Kidney tubule cell (primary cell): ENCODE results near the gene UST.

Source experiments
- DNase-seq: peaks from one replicate; pipeline ENCODE4 v3.0.0-alpha.2; 2018; ENCODE audit warnings: low spot score

UST gene

DNA sequence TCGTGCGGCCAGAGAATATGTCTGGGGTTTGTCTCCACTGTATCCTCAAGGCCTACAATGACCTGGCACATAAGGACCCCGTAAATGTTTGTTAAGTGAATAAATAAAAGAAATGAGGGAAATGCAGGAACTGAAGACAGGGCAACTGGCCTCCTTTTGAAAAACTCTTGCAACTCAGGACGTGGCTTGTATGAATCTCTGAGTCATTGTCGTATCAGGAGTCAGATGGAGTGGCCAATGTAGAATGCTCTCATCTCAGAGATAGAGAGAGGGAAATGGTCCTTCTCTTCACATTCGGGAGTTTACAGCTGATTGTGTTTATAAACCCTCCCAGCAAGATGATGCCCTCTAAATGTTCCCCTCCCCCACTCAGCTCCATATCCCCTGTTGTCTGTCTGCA lies 57.1 kb downstream of the UST start:
- DNase-seq, result no peak

DNA sequence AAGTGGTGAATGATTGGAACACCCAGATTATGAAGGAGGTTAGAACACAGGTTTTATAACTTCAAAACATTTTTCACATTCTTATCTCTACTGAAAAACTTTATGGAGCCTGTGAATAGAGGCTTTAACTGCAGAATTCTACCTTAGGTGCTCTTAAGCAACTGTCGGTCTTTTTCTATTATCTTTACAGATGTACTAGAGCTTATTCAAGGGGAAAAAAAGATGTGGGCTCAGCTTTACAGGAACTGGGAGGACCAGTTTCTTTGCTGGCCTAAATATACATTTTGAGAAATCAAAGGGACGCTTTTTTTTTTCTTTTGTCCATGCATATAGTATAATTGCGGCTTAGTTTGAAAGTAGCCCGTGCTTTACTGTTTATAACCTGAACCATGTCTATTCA lies 58.9 kb downstream of the UST start:
- DNase-seq, result no peak

GRCh38 chr6:148807784-148808183 lies 61.0 kb downstream of the UST start:
- DNase-seq, result no peak

- DNase-seq, result no peak
These were observed 62.0 kb downstream of the UST start for GRCh38 chr6:148808786-148809304.

DNA sequence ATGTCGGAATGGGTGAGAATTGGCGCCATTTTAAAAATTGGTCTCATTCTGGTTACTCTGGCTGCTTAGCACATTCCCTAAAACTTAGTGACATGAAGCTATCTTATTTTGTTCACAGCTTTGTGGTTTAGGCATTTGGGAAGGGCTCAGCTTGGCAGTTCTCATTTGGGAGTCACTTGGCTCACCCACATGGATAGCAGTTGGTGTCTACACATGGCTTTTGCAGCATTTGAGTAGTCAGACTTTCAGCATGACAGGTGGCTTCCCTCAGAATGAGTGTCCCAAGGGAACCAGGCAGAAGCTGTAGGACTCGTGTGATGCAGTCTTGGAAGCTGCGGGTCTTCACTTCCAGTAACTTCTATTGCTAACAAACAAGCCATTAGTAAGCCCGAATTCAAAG lies 64.6 kb downstream of the UST start:
- DNase-seq, result no peak

GRCh38 chr6:148814082-148814790 lies 67.4 kb downstream of the UST start:
- DNase-seq, result no peak

DNA sequence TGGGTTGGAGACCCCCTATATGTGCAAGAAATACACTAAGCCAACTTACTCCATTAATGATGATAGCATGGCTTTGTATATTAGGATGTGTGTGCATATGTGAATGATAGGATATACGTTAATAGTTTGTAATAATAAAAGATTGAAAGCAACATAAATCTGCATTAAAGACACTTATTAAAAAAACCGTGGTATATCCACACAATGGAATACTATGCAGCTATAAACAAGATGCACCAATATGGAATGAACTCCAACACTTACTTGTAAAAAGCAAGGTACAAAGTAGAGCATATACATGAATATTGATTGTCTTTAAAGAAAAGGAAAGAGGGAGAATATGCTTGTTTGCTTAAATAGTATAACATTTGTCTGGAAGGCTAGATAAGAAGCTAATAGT lies 68.0 kb downstream of the UST start:
- no peak for DNase-seq

DNA sequence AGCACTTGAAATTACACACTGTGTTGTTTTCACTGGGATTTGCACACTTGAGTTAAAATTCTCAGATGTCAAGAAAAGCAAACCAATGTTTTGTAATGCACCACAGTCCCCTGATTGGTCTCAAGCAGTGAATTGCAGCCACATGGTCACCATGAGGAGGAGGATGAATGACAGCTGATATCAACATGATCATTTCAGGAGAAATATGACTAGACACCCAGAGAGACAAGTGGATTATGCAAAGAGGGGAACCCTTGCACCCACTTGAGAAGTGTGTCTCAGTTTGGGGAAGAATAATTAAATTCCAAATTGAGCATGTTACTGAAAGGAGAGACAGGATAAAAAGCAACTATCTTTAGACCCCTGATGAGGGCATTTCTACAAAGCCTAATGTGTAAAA lies 69.3 kb downstream of the UST start:
- DNase-seq, result no peak

GRCh38 chr6:148817689-148818088 lies 70.9 kb downstream of the UST start:
- no peak for DNase-seq

DNA sequence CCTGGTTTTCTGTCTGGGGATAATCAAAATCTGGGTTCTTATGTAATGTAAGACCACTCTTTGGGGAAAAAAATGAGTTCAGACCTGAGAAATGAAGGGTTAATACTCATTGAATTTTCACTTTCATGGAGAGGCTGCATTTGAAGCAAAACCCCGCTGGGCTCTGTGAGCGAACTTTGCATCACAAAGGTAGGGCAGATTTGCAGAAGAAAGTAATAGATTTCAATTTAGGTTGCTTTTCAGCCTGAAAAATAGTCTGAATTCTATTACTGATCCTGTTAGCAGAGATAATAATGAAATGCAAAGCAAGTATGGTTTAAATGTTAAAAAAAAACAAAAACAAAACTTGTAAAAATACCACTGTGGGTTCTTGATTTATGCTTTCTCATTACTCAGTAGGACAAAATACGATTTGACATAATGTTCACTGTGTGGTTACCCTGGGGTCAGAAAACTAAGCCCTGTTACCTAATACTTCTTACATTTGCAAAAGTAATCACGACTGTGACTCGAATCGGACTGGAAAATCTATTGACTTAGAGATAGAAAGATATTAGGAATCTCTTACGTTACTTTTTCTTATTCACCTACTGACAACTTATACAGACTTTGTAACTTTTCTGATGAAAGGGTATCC lies 72.2 kb downstream of the UST start:
- DNase-seq, result no peak

DNA sequence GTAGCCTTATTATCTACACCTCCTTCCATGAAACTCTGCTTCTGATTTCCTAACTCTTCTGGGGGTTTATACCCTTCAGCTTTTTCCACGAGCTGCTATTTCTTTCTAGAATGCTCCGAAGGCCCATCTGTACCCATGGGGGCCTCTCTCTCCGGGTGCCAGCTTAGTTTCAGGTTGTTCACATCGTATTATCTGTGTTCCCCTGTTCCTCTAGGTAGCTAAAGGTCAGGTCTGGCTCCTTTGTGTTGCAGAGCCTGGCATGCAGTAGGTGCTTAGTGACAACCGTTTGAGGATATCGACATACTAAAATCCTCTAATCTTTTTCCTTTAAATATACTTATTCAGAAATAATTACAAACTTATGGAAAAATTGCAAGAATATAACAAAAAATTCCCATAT lies 73.0 kb downstream of the UST start:
- DNase-seq, result no peak

- no peak for DNase-seq
These were observed 76.0 kb downstream of the UST start for GRCh38 chr6:148822819-148823218.

DNA sequence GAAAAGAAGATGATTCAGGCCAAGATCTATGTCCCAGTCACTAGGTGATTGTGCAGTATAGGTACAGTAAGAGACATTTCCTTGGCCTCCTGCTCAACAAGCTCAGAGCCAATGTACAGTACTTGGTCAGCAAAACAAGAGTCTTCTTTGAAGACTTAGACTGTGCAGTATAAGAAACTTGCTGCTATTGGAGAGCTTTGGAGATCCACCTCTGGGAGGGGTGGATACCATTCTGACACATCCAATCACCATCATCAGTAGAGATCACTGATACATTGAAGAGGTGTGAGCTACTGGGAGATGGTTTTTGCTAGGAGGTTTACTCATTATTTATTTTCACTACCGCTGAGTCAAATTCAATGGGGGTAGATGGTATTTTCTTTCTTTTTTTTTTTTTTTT lies 77.5 kb downstream of the UST start:
- no peak for DNase-seq

DNA sequence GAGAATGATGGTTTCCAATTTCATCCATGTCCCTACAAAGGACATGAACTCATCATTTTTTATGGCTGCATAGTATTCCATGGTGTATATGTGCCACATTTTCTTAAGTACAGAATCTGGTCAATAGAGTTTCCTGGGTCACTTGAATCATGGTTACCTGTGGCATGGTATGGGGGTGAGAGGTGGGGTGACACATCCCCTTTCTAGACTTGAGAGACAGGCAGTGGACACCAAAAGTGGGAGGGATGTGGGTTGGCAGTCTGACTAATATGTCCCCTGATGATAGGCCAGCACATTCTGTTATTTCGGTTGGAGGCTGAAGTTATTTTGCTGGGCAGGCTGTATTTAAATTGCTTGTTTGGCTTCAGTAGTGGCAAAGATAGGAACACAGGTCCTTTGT lies 78.1 kb downstream of the UST start:
- DNase-seq, result no peak

DNA sequence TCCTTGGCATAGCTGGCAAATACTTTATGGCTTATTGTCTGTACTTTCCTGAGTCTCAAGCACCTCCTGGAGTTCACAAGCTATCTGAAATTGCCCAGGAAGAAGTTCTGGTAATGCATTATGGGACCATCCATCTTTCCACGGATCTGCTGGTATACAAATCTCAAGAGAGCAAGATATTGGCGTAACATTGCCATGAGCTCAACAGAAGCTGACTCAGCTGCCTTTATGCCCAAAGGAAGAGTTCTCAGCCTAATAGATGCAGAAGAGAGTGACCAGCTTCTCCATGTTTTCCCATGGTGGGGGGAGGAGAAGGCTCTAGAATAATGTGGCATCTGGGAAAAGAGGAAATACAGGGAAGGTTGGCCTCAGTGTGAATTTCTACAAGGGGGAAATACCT lies 78.7 kb downstream of the UST start:
- no peak for DNase-seq

DNA sequence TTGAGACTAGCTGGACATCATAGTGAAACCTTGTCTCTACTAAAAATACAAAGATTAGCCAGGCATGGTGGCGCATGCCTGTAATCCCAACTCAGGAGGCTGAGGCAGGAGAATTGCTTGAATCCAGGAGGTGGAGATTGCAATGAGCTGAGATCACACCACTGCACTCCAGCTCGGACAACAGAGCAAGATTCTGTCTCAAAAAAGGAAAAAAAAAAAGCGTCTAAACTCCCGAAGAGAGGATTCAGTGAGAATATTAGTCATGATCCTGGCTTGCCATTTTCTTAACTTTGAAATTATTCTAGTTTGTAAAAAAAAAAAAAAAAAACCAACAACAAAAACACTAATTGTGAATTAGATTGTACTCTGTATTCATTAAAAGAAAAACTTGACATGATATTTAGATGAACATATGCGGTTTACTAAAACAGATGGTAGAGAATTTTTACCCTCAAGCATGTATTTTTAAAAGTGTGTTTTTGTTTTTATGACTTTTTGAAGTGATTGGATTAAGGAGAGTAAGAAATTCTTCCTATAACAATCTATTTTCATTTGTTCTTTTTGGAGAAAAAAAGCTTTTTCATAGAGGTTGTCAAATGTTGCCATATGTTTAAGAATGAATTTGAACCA lies 80.7 kb downstream of the UST start:
- DNase-seq, result no peak

GRCh38 chr6:148828047-148828446 lies 81.2 kb downstream of the UST start:
- DNase-seq, result no peak

GRCh38 chr6:148829415-148830101 lies 82.7 kb downstream of the UST start:
- no peak for DNase-seq

GRCh38 chr6:148830614-148831013 lies 83.8 kb downstream of the UST start:
- no peak for DNase-seq

GRCh38 chr6:148831064-148831463 lies 84.2 kb downstream of the UST start:
- DNase-seq, result no peak

DNA sequence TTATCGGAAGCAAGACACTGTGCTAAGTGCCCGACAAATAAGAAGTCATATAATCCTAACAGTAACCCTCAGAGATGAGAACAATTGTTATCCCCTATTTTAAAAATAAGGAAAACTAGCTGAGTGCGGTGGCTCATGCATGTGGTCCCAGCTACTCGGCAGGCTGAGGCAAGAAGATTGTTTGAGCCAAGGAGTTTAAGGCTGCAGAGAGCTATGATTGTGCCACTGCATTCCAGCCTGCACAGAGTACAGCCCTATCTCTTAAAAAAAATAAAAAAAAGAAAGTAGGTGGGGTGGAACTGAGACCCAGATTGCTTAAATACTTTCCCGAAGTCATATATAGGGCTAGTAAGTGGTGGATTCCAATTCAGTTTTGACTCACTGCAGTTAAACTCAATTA lies 84.7 kb downstream of the UST start:
- DNase-seq, result no peak

DNA sequence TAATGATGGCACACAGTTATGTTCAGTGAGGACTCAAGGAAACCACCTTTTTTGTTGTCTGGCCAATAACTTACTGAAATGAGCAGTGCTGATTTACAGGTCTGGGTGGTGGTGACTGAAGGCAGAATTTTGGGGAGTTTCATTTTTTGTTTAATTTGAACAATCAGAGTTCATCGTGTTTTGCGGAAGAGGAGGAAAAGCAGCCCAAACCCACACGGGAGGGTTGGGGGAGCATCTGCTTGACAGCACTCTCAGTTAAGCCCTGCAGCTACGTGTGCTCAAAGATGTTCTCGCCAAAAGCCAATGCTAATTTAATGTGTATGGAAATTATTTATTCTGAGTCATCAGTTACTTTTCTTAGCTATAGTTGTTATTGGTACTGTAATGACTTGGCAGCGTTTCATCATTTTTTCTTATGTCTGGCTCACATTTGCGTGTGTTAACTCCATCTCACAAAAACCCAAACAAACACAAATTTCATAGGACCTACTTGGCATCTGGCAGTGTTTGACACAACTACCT lies 89.2 kb downstream of the UST start:
- no peak for DNase-seq

DNA sequence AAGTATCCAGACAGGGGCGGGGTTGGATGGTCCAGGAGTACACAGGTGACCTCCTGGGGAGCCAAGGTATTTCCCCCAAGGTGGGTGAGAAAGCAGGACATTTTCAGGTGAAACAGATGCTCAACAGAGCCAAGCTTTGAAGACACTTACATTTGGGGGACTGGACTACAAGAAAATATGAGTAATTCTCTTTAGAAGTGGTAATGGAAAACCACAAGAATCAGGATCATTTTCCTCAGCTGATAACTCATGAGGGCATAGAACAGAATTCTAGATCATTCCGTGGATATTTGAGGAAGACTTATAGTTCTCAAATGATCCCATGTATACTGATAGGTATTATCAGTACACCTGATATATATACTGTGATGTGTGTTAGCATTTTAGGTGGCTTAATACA lies 89.9 kb downstream of the UST start:
- no peak for DNase-seq
